GM21576 (cell line): ENCODE data around the gene RPH3AL.

Experiments used
- ATAC-seq: cut with Tn5 transposase; IDR thresholded peaks from one replicate; pipeline ENCODE4 v1.9.1; 2021; ENCODE audit warnings: mild to moderate bottlenecking, moderate library complexity; ENCODE audit not compliant: unreplicated experiment

The RPH3AL gene

DNA sequence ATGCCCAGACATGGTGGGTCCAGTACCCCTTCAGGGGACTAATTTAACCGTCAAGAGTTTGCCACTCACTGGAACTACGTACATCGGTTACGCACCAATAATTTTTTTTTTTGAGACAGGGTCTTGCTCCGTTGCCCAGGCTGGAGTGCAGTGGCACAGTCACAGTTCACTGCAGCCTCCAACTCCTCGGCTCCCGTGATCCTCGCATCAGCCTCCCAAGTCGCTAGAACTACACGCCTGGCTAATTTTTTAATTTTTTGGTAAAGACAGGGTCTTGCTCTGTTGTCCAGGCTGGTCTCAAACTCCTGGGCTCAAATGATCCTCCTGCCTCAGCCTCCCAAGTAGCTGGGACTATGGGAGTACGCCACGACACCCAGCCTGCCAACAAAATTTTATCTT is 15.6 kb downstream of the RPH3AL start:
- ATAC-seq = no peak

DNA sequence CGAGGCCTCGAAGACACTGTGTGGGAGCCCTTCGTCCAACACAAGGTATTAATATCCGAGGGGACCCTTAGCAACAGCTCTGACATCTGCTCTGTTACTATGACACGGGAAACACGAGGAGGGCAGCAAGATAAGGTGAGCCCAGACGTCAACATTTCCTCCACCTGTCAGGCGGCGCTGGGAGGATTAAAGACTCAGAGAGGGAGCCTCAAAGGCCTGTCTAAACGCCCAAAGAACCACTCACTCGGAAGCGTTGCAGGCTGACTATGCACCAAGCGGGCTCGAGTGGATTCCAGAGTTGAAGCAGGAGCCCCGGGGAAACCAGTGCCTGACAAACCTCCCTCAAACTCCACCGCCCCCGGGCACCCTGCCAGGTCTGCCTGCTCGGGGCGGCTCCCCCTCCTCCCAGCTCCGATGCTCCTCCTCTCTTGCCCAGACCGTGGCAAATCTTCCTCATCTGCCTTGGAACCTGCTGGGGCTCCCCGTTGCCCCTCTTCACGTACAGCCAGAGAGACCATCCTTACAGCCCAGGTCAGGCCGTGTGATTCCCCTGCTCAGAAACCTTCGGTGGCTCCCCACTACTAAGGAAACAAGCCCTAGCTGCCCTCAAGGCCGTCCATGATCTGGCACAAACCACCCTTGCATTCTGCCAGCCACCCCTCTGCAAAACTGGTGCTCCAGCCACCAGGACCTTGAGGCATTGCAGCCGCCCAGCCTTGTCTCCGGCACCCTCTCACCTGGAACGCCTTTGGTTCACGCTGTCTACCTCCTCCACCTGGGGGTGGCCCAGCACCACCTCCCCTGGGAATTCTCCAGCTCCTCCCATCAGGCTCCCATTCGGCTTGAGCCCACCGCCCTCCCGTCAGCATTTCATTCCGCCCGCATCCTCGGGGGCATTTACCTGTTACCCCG is 16.2 kb downstream of the RPH3AL start:
- no peak for ATAC-seq

DNA sequence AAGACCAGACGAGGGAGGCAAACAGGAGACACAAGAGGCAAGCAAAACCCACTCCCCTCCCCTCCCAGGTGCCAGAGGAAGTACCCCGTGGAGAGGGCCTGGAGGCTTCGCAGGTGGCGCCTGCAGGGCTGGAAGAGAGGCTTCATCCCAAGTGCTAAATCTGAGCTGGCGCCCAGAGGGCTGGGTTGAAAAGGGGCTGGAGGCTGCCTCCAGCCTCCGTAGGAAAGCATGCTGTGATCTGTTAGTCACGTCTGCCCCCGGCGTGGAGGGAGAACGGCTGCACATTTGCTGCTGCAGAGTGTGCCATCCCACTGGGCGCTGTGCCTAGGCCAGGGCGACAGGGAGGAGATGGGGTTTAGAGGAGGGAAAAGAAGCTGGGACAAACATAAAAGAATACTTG is 16.9 kb downstream of the RPH3AL start:
- ATAC-seq = no peak

DNA sequence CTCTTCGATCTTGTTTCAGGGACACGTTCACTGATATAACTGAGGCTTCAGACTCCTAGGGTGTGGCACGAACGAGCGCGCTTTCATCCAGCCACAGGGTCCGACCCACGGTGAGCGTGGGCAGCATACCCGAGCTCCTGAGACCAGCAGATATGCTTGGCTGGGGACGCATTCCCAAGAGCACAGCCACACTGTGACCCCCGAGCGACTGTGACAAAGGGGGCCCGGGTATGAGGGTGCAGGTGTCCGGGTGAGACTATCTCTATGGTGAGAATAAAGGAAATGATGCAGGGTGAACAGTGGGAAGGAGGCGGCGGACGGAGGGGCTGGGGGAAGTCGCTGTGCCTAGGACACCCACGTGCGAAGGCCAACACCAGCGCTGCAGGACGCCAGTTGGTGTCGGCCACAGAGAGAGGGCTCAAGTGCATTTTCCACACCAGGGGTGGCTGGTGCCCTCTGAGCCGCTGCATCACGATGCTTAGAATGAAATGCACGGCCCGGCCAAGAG is 17.6 kb downstream of the RPH3AL start:
- ATAC-seq = no peak

DNA sequence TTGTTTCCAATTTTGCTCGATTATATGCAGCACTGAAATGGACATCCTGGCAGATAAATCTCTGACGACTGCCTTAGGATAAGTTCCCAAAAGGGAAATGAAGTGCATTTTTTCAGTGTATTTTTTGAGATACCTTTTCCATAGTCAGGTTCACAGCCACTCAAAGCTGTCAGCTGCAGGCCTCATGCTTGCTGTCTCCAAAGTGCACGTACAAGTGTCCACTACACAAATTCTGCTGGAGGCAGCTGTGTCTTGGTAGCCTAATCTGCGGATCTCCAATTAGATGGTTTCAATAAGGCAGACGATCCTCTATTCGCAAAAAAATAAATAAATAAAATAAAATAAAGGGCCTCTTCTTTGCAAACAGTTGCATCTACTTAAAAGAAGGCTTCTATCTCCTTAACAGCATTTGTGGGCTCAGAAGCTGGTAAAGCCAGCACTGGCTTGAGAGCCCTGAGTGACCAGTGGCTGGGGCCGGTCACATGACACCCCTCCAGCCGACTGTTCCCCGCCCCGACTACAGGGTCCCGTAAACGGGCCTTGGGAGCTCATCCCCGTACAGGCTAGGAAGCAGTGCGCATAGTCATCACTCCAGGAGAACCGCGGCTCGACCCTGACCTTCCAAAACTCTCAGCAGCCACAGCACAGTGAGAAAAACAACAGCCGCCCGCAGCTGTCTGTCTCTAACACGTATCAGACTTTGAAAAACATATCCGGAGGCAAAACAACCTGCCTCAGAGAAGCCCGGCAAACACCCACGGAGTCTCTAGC is 18.8 kb downstream of the RPH3AL start:
- no peak for ATAC-seq

DNA sequence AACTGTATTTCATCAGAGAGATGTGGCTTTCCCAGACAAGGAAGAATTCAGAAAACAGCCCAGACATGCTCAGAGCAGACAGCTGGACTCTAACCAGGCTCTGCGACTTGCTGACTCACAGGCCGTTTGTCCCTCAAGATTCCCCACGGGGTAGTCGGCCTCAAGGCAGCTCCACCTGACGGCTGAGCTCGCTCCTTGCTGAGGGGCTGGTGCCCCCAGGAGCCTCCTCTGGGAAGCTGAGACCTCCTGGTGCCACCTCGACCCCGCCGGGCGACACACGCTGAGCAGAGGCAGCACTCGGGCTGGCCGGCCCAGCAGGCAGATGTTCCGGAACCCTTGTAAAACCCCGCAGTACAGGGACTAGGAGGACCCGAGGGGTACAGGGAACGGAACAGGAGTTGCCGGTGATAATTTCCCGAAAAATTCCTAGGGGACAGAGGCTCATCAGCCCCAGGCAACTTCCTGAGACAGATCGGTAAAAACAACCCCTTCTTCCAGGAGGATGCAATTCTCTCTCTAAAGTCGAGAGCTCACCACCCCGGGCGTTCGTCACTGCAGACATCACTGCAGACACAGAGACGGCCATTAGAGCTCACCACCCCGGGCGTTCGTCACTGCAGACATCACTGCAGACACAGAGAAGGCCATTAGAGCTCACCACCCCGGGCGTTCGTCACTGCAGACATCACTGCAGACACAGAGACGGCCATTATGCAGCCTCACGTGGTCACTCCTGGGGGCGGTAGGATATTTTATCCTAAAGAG is 19.9 kb downstream of the RPH3AL start:
- ATAC-seq = no peak

DNA sequence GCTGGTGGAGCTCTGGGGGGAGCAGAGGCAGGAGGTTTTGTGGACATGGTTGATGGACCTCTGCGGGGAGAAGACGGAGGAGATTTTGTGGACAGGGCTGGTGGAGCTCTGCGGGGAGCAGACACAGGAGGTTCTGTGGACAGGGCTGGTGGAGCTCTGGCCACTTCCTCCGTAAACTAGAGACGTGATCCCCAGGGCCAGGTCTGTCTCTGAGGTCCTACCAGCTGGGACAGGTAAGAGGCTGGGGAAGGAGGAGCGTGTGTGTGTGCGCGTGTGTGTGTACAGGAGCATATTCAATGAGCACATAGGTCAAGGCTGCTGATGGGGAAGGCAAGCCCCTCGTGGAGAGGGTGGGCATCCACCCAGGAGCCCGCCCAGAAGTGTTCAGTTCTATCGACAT is 20.6 kb downstream of the RPH3AL start:
- no peak for ATAC-seq

DNA sequence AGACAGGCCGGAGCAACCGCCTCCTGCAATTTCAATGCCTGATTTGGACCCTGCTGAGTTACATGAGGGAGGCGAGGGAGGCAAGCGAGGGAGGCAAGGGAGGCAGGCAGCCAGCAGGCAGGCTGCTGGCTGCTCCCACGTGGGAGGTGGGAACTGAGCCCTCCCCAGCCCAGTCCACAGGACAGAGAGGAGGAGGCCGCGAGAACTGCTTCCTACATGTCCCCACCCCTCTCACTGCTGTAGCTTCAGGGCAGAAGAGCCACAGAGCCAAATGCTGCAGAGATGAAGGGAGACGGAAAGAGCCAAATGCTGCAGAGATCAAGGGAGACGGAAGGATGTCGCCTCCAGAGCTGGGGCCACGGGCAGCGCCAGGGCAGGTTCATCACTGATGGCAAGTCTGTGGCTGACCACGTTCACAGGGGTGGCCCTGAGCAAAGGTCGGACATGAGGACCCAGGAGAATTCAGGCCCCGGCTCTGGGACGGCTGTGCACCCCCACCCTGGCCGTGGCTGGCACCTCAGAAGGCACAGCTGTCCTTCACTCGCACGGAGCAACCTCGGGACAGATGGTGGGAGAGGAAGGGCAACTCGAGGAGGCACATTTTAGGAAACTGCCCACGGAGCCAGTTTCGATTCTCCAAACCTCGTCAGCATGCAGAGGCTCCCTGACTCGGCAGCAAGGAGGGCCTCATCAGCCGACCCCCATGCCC is 21.5 kb downstream of the RPH3AL start:
- ATAC-seq = no peak

DNA sequence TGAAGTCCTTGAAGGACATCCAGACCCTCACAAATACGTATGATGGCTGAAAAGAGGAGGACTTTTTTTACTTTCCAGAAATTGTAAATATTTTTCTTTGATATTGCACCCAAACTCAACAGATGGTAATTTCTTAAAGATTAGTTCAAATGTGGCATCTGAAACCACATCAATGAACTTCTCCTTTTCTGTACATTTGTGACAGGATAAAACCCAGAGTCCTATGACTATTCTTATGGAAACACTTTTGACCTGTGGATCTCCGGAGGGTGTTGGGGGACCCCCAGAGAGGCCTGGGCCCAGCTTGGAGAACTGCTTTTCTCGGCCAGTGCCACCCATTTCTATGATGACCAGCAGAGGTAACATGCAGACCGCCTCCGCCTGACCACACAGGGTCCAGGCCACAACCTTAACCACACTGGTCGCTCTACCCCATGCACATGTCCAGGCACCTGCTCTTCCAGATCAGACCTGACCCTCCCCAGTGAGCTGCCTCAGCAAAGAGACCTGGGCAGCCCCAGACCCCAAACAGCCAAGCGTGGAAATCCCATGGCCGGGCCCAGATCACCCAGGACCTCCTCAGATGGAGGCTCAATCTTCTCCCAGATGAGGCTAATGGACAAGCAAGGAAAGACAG is 22.7 kb downstream of the RPH3AL start:
- no peak for ATAC-seq

DNA sequence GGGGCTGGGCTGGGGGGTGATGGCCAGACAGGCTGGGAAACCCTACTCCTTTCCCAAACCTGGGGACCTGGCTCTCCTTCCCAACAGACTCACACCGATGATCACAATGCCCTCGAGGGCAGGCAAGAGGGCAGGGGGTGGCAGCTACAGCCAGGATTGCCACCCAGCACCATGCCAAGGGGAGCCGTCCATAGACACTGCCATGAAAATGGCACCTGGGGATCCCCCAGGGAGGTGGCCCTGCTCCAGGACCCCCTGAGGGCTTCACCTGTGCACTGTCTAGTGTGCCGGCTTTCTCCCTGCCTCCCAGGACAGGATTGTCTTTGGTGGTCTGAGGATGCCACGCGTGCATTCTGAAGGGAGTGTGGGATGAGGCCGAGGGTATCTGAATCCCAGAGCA is 24.6 kb downstream of the RPH3AL start:
- no peak for ATAC-seq

DNA sequence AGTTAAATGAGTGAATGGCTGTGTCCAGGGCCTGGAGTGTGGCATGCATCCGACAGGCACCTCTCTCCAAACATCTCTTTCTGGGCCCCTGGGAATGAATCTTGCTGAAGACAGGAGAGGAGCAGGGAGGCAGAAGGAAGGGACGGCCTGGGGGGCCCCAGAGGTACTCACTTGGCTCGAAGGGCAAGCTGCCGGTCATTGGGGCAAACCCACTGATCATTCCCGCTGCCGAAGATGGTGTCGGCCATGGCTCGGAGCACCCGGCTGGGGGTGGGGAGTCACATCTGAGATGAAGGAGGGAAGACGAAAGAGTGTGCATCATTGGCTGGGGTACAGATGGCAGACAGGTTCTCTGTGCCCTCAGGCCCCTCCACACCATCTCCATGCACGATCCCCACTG is 25.3 kb downstream of the RPH3AL start:
- ATAC-seq = no peak

DNA sequence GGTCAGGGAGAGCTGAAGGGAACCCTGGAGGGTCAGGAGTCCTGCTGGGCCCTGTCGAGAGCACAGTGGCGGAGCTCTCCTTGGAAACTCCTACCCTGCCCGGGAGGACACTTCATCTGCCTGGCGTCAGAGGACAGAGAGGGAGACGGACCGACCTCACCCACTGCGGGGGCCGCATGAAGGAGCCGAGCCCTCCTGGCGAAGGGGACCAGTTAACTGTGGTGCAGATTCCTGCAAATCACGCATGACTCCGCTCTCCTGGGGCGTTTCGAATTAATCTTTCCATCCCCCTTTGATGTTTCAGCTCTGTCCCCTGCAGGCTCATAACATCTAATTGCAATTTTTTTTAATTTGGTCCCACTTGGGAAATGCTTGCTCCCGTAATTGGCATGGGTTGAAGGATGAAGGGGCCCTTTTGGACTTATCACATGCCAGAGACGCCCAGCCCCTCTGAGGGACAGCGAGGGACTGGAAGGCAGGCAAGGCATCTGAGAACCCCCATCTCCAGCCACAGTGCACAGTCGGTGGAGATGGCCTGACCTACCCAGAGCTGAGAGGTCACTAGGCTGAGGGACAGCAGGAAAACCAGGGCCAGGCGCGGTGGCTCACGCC is 26.5 kb downstream of the RPH3AL start:
- ATAC-seq = no peak

DNA sequence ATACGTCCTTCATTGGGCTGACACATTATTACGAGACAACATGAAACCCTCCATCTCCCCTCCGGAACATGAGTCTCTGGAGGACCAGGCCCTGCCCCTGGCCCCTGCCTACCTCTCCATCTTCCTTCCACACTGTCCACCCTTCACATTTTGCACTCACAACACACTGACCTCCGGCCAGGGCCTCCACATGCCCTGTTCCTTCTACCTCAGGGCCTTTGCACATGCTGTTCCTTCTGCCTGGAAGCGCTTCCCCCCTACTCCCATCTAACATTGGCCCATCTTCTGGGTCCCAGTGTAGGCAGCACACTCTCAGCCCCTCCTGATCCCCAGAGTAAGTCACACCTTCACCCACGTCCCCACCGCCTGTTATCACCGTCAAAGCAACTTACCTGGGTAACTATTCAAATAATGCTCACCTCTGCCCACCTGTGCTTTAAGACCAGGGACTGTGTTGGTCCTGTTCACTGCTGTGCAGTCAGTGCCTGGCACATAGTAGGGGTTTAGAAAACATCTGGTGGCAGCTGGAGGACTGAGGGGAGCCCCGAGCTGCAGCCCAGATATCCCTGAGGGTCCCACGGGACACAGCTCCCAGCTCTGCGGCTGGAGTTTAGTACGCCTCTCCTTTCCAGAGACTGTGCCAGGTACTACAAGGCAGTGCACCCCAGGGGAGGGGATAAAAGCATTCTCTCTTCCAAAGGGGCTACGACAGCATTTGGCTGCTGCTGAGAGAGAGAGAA is 27.2 kb downstream of the RPH3AL start:
- ATAC-seq = no peak

DNA sequence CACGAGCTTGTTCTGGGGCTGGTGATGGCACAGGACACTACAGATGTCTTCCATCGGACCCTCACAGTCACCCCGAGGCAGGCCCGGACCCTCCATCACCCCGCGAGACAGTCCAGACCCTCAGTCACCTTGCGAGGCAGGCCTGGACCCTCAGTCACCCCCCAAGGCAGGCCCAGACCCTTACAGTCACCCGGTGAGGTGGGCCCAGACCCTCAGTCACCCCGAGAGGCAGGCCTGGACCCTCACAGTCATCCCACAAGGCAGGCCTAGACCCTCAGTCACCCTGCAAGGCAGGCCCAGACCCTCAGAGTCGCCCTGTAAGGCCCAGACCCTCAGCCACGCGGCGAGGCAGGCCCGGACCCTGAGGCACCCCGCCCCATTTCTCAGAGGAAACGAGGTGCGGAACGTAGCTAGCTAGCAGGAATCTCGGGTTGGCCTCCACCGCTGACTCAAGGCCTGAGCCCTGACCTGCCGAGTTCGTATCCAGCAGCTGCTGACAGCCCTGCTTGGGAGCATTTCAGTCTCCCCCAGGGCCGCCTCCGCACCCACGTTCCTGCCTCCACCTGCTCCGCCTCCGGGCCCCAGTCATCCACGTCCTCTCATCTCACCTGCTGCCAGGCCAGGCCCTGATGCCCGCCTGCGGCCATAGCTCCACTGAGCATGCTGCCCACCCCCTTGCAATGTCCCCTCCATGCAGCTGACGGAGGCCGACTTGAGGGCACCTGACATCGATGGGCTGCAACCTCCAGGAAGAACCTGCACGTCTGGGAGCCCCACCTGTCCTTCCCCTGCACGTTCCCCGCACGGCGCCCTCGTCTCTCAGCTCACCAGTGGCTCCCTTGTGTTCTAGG is 28.7 kb downstream of the RPH3AL start:
- no peak for ATAC-seq

DNA sequence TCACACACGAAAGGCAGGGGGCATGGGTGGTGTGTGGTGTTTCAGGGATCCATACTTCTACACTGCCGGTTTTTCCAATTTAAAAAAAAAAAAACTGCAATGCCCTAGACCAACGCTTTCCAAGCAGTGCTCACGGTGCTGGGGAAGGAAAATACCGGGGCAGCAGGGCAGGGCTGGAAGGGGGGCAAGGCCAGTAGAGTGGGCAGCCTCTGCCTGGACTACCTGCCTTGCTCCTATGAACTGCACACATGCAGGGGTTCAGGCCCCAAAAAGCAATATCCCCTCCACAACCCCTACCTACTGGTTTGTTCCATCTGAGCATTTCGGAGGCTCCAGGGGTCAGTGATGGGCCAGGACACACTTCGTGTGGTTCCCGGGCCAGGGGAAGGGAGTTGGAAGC is 29.4 kb downstream of the RPH3AL start:
- ATAC-seq = no peak

DNA sequence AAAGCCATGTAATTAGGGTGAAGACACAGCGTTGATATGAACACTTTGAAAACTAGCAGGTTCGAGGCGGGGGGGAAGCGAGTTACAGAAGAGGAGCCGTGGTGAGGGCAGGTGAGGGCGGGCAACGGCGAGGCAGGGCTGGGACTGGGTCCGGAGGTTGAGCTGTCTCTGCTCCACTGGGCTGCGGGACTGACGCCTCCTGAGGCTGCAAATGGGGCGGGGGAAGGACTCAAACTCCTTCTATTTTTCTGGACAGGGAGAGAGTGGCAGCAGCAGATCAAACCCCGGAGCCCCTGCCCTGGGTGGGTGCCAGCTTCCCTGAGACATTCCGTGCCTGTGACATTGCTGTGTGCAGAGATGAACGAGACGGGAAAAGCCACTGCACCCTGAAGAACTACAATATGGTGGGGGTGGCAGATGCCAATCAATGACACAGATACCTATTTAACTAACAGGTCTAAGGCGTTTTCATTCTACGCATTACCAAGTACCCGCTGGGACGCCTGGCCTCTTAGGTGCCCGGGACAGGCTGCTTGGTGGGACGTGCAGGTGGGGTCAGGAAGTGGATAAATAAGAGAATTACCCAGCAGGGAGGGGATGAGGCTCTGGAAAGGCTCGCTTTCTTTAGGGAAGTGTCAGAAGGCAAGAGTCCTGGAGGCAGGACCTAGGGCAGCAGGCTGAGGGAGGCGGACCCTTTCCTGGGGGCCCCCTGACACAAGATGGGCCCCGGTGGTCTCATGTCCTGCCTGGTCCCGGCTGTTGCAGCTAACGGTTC is 30.4 kb downstream of the RPH3AL start:
- ATAC-seq = no peak

DNA sequence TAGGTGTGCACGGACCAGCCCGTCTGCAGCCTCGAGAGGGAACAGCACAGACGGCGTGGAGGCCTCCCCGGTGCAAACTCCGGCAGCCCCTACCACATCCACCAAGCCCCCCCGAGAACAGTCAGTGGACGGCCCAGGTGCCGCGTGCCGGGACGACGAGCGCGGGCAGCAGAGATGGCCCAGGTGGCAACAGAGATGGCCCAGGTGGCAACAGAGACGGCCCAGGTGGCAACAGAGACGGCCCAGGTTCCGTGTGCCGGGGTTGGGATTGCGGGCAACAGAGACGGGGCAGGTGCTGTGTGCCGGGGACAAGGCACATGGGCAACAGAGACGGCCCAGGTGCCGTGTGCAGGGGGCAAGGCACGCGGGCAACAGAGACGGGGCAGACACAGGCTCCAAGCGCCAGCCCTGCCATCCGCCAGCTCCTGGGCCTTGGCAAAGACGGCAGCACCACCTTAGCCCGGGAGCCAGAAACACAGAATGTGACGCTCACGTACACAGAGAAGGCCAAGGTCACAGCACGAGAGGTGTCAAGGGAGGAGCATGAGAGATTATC is 31.1 kb downstream of the RPH3AL start:
- no peak for ATAC-seq
